HepG2 (cell line): ENCODE results near the gene TRIP6. TPM values are rescaled to one million over a fixed set of nuclear protein-coding genes. Genes with fewer than 3 reads are reported as not detected.

Experiments
- AGO2 ChIP-seq: fragments of 200-400 bp; formaldehyde crosslinking; optimal IDR thresholded peaks from 2 replicates; pipeline ENCODE3; 2017; ENCODE audit warnings: mild to moderate bottlenecking, low read depth, low read length, moderate library complexity
- ATAD3A ChIP-seq: sonication (generic); formaldehyde crosslinking; IDR thresholded peaks from 2 replicates; pipeline ENCODE4 v1.4.0; 2020; ENCODE audit warnings: missing genetic modification reagents
- BATF2 ChIP-seq: sonication (generic); formaldehyde crosslinking; IDR thresholded peaks from 2 replicates; pipeline ENCODE4 v1.8.0; 2022; ENCODE audit warnings: mild to moderate bottlenecking, missing genetic modification reagents, moderate library complexity
- FOXA1 ChIP-seq, 2 experiments: fragments of 450-650 bp in 1 of 2; sonication (generic) in 1 of 2; formaldehyde crosslinking in 1 of 2; IDR thresholded peaks; 2 replicates each; pipeline versions ENCODE4 v1.4.0 to v1.6.1; 2016 to 2020; ENCODE audit warnings: missing genetic modification reagents in 1 of 2
- FOXC1 ChIP-seq: sonication (generic); formaldehyde crosslinking; IDR thresholded peaks from 2 replicates; pipeline ENCODE4 v1.8.0; 2022; ENCODE audit warnings: mild to moderate bottlenecking, missing genetic modification reagents, borderline replicate concordance
- FOXK1 ChIP-seq: sonication (generic); formaldehyde crosslinking; IDR thresholded peaks from 2 replicates; pipeline ENCODE4 v1.4.0; 2020; ENCODE audit warnings: low read depth, missing genetic modification reagents, borderline replicate concordance
- HIC2 ChIP-seq: sonication (generic); formaldehyde crosslinking; IDR thresholded peaks from 2 replicates; pipeline ENCODE4 v1.9.0; 2022; ENCODE audit warnings: low read depth, missing genetic modification reagents
- IKZF1 ChIP-seq: fragments of 450-650 bp; IDR thresholded peaks from 2 replicates; pipeline ENCODE4 v1.7.1; 2016
- KLF12 ChIP-seq: sonication (generic); formaldehyde crosslinking; IDR thresholded peaks from 2 replicates; pipeline ENCODE4 v1.4.0; 2020; ENCODE audit warnings: missing genetic modification reagents, borderline replicate concordance
- MED1 ChIP-seq: sonication (generic); formaldehyde crosslinking; IDR thresholded peaks from 2 replicates; pipeline ENCODE4 v1.4.0; 2020; ENCODE audit warnings: missing genetic modification reagents
- MXD3 ChIP-seq: IDR thresholded peaks from 2 replicates; pipeline ENCODE4 v1.6.1; 2016; ENCODE audit warnings: mild to moderate bottlenecking, missing biosample characterization, missing genetic modification reagents
- PPARG ChIP-seq: conservative IDR thresholded peaks from 2 replicates; pipeline ENCODE4 v1.6.1; 2016; ENCODE audit warnings: missing biosample characterization, missing genetic modification reagents
- RFXANK ChIP-seq: IDR thresholded peaks from 2 replicates; pipeline ENCODE4 v1.6.1; 2016
- SP5 ChIP-seq: IDR thresholded peaks from 2 replicates; pipeline ENCODE4 v1.6.1; 2016; ENCODE audit warnings: low read depth, borderline replicate concordance
- ZBTB33 ChIP-seq: sonication (generic); formaldehyde crosslinking; IDR thresholded peaks from 2 replicates; pipeline ENCODE4 v1.4.0; 2020; ENCODE audit warnings: missing genetic modification reagents
- ZFP90 ChIP-seq: sonication (generic); formaldehyde crosslinking; IDR thresholded peaks from 2 replicates; pipeline ENCODE4 v1.8.0; 2022; ENCODE audit warnings: missing genetic modification reagents, mild to moderate bottlenecking, inconsistent platforms, borderline replicate concordance
- ZMYM3 ChIP-seq: sonication (generic); formaldehyde crosslinking; IDR thresholded peaks from 2 replicates; pipeline ENCODE4 v1.5.1; 2020; ENCODE audit warnings: mild to moderate bottlenecking, missing genetic modification reagents
- ZNF264 ChIP-seq: sonication (generic); formaldehyde crosslinking; IDR thresholded peaks from 2 replicates; pipeline ENCODE4 v1.4.0; 2020; ENCODE audit warnings: missing genetic modification reagents
- ZNF549 ChIP-seq: sonication (generic); formaldehyde crosslinking; IDR thresholded peaks from 2 replicates; pipeline ENCODE4 v1.5.0; 2020; ENCODE audit warnings: missing genetic modification reagents
- polyA plus RNA-seq, 8 experiments: library from polyadenylated mRNA; depleted of rRNA in 3 of 8; stranded (reverse) in 7 of 8; unstranded in 1 of 8; fragments of >200 nt; fragmentation: Illumina TruSeq in 4 of 8; extraction: Trizol in 4 of 8; gene quantifications; 2 replicates each; pipeline versions ENCODE4 v1.2.1 to v1.2.3, GENCODE V29; 2011 to 2016; ENCODE audit warnings: low read depth in 4 of 8, missing spikeins in 1 of 8, mixed read lengths in 1 of 8; ENCODE audit not compliant: insufficient read depth in 1 of 8
- total RNA-seq, 5 experiments: library from RNA; depleted of rRNA; stranded (reverse); fragments of >200 nt; fragmentation: Illumina TruSeq; extraction: Trizol; gene quantifications; 2 replicates each; pipeline ENCODE4 v1.2.3, GENCODE V29; 2016; ENCODE audit warnings: low read depth in 1 of 5
- TF ChIP-seq, protein P1 (sequence below): sonication (generic); formaldehyde crosslinking; IDR thresholded peaks from 2 replicates; pipeline ENCODE4 v1.5.0; 2020; ENCODE audit warnings: mild to moderate bottlenecking, missing genetic modification reagents
- TF ChIP-seq, protein P2 (sequence below): sonication (generic); formaldehyde crosslinking; IDR thresholded peaks from 2 replicates; pipeline ENCODE4 v1.4.0; 2020; ENCODE audit warnings: missing genetic modification reagents

TRIP6 gene
- total and polyA plus RNA-seq, 2 of the 13 experiments (the other 11 are each of a cell fraction or from before 2014, with no cell fraction given), result 0.34 to 0.38 TPM

GRCh38 chr7:100874577-100875355 is 7.6 kb downstream of the TRIP6 start, which contains the start of gene SRRT (continued):
- TF ChIP-seq, protein P1, sequence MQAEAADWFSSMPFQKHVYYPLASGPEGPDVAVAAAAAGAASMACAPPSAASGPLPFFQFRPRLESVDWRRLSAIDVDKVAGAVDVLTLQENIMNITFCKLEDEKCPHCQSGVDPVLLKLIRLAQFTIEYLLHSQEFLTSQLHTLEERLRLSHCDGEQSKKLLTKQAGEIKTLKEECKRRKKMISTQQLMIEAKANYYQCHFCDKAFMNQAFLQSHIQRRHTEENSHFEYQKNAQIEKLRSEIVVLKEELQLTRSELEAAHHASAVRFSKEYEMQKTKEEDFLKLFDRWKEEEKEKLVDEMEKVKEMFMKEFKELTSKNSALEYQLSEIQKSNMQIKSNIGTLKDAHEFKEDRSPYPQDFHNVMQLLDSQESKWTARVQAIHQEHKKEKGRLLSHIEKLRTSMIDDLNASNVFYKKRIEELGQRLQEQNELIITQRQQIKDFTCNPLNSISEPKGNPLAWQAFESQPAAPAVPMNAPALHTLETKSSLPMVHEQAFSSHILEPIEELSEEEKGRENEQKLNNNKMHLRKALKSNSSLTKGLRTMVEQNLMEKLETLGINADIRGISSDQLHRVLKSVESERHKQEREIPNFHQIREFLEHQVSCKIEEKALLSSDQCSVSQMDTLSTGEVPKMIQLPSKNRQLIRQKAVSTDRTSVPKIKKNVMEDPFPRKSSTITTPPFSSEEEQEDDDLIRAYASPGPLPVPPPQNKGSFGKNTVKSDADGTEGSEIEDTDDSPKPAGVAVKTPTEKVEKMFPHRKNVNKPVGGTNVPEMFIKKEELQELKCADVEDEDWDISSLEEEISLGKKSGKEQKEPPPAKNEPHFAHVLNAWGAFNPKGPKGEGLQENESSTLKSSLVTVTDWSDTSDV (CRISPR knock-in tag), result peak; percentile 59; the same call in 1 of the 2 replicates
- TF ChIP-seq, protein P2, sequence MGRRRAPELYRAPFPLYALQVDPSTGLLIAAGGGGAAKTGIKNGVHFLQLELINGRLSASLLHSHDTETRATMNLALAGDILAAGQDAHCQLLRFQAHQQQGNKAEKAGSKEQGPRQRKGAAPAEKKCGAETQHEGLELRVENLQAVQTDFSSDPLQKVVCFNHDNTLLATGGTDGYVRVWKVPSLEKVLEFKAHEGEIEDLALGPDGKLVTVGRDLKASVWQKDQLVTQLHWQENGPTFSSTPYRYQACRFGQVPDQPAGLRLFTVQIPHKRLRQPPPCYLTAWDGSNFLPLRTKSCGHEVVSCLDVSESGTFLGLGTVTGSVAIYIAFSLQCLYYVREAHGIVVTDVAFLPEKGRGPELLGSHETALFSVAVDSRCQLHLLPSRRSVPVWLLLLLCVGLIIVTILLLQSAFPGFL (CRISPR knock-in tag), result no peak
- no peak for TF ChIP-seq ATAD3A
- TF ChIP-seq RFXANK (CRISPR knock-in tag), result no peak
- TF ChIP-seq FOXA1 (IDR thresholded peaks at IDR 0.05), result no peak
- 0 out of 2 replicates have a peak, but pooled peaks have one; percentile 35 for TF ChIP-seq FOXA1 (CRISPR knock-in tag; IDR thresholded peaks at IDR 0.05)
- TF ChIP-seq BATF2, result peak; percentile 70; the same call in 1 of the 2 replicates
- TF ChIP-seq FOXK1 (CRISPR knock-in tag), result peak; percentile 62; the same call in 1 of the 2 replicates
- TF ChIP-seq KLF12, result no peak
- no peak for TF ChIP-seq MXD3 (CRISPR knock-in tag)
- TF ChIP-seq MED1 (CRISPR knock-in tag), result peak; percentile 77
- TF ChIP-seq IKZF1, result no peak
- peak; percentile 96 for TF ChIP-seq SP5 (CRISPR knock-in tag)
- TF ChIP-seq AGO2, result peak; percentile 46
- peak; percentile 49; the same call in 1 of the 2 replicates for TF ChIP-seq PPARG
- TF ChIP-seq ZBTB33 (CRISPR knock-in tag), result peak; percentile 60; the same call in 1 of the 2 replicates
- TF ChIP-seq ZFP90 (CRISPR knock-in tag), result peak; percentile 88; the same call in 1 of the 2 replicates
- no peak for TF ChIP-seq ZNF264
- no peak for TF ChIP-seq HIC2 (CRISPR knock-in tag)
- TF ChIP-seq ZNF549 (CRISPR knock-in tag), result no peak
- peak; percentile 86 for TF ChIP-seq FOXC1 (CRISPR knock-in tag)
- peak; percentile 62; the same call in 1 of the 2 replicates for TF ChIP-seq ZMYM3
